Measurements from ENCODE around the gene KIAA1958.

The KIAA1958 gene

GRCh38 chr9:112570671-112571167 is 84.1 kb downstream of the KIAA1958 start:
- no peak for DNase-seq (ENCODE audit: low read depth in 2 of 2)
- H3K4me3 ChIP-seq (replicated peaks in 1 of 2; ENCODE audit: low read depth in 2 of 2, low read length in 2 of 2): no peak overlapping the region
- TF ChIP-seq CTCF (IDR thresholded peaks at IDR 0.05; ENCODE audit: low read depth, low read length): no peak

GRCh38 chr9:112571624-112572355 is 85.2 kb downstream of the KIAA1958 start:
- H3K4me3 ChIP-seq (replicated peaks in 1 of 2; ENCODE audit: low read depth in 2 of 2, low read length in 2 of 2): no peak overlapping the region
- no peak for TF ChIP-seq CTCF (IDR thresholded peaks at IDR 0.05; ENCODE audit: low read depth, low read length)
- no peak for DNase-seq (ENCODE audit: low read depth in 2 of 2)

- H3K4me3 ChIP-seq (replicated peaks in 1 of 2; ENCODE audit: low read depth in 2 of 2, low read length in 2 of 2): no peak overlapping the region
- no peak for DNase-seq (ENCODE audit: low read depth in 2 of 2)
- TF ChIP-seq CTCF (IDR thresholded peaks at IDR 0.05; ENCODE audit: low read depth, low read length): no peak
Observed at GRCh38 chr9:112572416-112572815, 85.8 kb downstream of the KIAA1958 start.

DNA sequence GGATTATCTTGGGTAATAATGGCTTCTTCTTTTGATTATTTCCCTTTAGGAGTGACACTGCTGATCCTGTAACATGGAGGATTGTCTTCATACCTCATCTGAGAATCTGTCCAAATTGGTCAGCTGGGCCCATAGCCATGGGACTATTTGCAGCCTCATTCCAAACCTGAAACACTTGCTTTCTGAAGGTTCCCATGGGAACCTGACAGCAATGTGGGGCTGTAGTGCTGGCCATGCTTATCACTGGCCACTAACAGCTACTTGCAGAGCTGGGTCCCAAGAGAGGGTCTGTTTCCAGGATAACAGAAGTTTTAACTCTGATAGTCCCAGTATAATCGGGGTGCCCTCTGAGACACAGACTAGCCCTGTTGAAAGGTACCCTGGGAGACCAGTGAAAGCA is 87.4 kb downstream of the KIAA1958 start:
- TF ChIP-seq CTCF (IDR thresholded peaks at IDR 0.05; ENCODE audit: low read depth, low read length): no peak
- DNase-seq (ENCODE audit: low read depth in 2 of 2): no peak
- no peak overlapping the region for H3K4me3 ChIP-seq (replicated peaks in 1 of 2; ENCODE audit: low read depth in 2 of 2, low read length in 2 of 2)

DNA sequence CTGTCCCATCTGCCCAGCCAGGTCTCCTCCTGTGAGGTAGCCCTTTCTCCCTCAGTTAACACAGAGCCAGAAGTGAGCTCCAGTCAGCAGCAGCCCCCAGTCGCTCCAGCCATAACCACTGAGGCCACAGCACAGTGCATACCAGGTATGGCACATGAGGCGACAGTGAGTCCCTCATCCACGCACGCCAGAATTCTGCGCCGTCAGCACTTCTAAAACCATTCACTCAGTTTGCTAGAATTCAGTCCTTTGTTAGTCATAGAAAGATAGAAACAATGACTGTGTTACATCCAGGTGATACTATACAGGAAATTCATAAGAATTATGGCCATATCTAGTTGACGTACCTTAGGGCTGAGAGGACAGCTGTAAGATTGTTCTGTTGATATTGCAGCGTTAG is 88.5 kb downstream of the KIAA1958 start:
- no peak for DNase-seq (ENCODE audit: low read depth in 2 of 2)

GRCh38 chr9:112581469-112582176 is 95.0 kb downstream of the KIAA1958 start:
- H3K4me3 ChIP-seq (replicated peaks in 1 of 2; ENCODE audit: low read depth in 2 of 2, low read length in 2 of 2): no peak overlapping the region
- TF ChIP-seq CTCF (IDR thresholded peaks at IDR 0.05; ENCODE audit: low read depth, low read length): no peak

More for the DNA sequence above, 88.5 kb downstream of the KIAA1958 start:
- no peak for TF ChIP-seq CTCF (IDR thresholded peaks at IDR 0.05; ENCODE audit: low read depth, low read length)
- no peak overlapping the region for H3K4me3 ChIP-seq (replicated peaks in 1 of 2; ENCODE audit: low read depth in 2 of 2, low read length in 2 of 2)

More at GRCh38 chr9:112581469-112582176, 95.0 kb downstream of the KIAA1958 start:
- no peak for DNase-seq (ENCODE audit: low read depth in 2 of 2)
